Cardiac muscle cell (in vitro differentiated cells and primary cell): ENCODE data around the gene SARNP. TPM values are rescaled to one million over a fixed set of nuclear protein-coding genes. Genes with fewer than 3 reads are reported as not detected.
A peak's percentile ranks its signal among the peaks of the same experiment; 100 is the strongest.

ENCODE experiments used
- DNase-seq, 2 donors: peaks; one replicate each; pipeline versions ENCODE4 v3.0.0 to v3.0.0-alpha.2; 2010 to 2017; ENCODE audit warnings: low read depth in 1 of 2, low spot score in 1 of 2
- H3K27ac ChIP-seq: fragments of 200-600 bp; sonication (generic); 2 replicates; pipeline ENCODE4 v1.5.1; 2016
- H3K27me3 ChIP-seq: fragments of 200-600 bp; sonication (generic); 2 replicates; pipeline ENCODE4 v1.6.0; 2016; ENCODE audit warnings: control low read depth
- H3K36me3 ChIP-seq: fragments of 200-600 bp; sonication (generic); 2 replicates; pipeline ENCODE4 v1.5.1; 2016; ENCODE audit warnings: control low read depth
- H3K4me1 ChIP-seq: fragments of 200-600 bp; sonication (generic); 2 replicates; pipeline ENCODE4 v1.8.1; 2017; ENCODE audit warnings: low read depth, mild to moderate bottlenecking, mixed run types
- H3K4me3 ChIP-seq: fragments of 200-600 bp; sonication (generic); 2 replicates; pipeline ENCODE4 v1.5.1; 2016; ENCODE audit warnings: mild to moderate bottlenecking
- H3K9me3 ChIP-seq: fragments of 200-600 bp; sonication (generic); 2 replicates; pipeline ENCODE4 v1.5.1; 2017; ENCODE audit warnings: low read depth, mild to moderate bottlenecking, control low read depth
- polyA plus RNA-seq: library from polyadenylated mRNA; unstranded; fragments of >200 nt; fragmentation: Nextera tagmentation; extraction: Ambion mirVana; gene quantifications from 2 replicates; pipeline ENCODE4 v1.2.1, GENCODE V29; 2016
- total RNA-seq: library from RNA; depleted of rRNA; stranded (reverse); fragments of >200 nt; gene quantifications from 2 replicates; pipeline ENCODE4 v1.2.3, GENCODE V29; 2016
- TF ChIP-seq, protein P1 (sequence below): IDR thresholded peaks from 2 replicates; pipeline ENCODE4 v1.5.1; 2012; ENCODE audit warnings: low read depth, mild to moderate bottlenecking, low read length

SARNP gene
- total and polyA plus RNA-seq, 2 experiments from 2014 or later, result 197 to 236 TPM

DNA sequence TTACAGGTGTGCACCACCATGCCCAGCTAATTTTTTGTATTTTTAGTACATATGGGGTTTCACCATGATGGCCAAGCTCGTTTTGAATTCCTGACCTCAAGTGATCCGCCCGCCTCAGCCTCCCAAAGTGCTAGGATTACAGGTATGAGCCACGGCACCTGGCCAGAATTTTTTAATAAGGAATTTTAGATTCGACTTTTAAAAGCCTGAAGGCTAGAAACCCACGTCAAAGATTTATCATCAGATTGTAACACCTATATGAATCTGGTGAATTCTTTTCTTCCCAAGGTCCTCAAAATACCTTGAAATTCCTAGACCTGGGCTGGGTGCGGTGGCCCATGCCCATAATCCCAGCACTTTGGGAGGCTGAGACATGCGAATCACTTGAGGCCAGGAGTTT is 43.9 kb upstream of the SARNP start:
- H3K27me3 ChIP-seq, result no peaks in the 10 kb centered on the region
- H3K36me3 ChIP-seq, result no peaks in the 10 kb centered on the region
- H3K27ac ChIP-seq, result no peak overlapping the region
- H3K4me3 ChIP-seq, result no peak overlapping the region
- TF ChIP-seq, protein P1, sequence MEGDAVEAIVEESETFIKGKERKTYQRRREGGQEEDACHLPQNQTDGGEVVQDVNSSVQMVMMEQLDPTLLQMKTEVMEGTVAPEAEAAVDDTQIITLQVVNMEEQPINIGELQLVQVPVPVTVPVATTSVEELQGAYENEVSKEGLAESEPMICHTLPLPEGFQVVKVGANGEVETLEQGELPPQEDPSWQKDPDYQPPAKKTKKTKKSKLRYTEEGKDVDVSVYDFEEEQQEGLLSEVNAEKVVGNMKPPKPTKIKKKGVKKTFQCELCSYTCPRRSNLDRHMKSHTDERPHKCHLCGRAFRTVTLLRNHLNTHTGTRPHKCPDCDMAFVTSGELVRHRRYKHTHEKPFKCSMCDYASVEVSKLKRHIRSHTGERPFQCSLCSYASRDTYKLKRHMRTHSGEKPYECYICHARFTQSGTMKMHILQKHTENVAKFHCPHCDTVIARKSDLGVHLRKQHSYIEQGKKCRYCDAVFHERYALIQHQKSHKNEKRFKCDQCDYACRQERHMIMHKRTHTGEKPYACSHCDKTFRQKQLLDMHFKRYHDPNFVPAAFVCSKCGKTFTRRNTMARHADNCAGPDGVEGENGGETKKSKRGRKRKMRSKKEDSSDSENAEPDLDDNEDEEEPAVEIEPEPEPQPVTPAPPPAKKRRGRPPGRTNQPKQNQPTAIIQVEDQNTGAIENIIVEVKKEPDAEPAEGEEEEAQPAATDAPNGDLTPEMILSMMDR, result no peak
- H3K4me1 ChIP-seq, result no peaks in the 10 kb centered on the region
- no peaks in the 10 kb centered on the region for H3K9me3 ChIP-seq
- DNase-seq, result no peak

DNA sequence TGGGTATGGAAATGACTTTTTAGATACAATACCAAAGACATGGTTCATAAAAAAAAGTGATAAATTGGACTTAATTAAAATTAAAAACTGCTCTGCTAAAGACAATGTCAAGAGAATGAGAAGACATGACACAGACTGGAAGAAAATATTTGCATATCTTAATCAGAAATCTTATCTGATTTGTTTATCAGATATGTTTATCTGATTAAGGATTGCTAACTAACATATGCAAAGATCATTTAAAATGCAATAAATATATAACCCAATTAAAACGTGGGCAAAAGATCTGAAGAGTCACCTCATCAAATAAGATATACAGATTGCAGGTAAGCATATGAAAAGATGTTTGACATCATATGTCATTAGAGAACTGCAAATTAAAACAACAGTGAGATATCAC is 35.2 kb upstream of the SARNP start:
- no peaks in the 10 kb centered on the region for H3K4me1 ChIP-seq
- DNase-seq, result no peak
- H3K27ac ChIP-seq, result no peak overlapping the region
- H3K9me3 ChIP-seq, result no peaks in the 10 kb centered on the region
- no peaks in the 10 kb centered on the region for H3K36me3 ChIP-seq
- TF ChIP-seq, protein P1, result no peak
- no peaks in the 10 kb centered on the region for H3K27me3 ChIP-seq
- H3K4me3 ChIP-seq, result no peak overlapping the region

DNA sequence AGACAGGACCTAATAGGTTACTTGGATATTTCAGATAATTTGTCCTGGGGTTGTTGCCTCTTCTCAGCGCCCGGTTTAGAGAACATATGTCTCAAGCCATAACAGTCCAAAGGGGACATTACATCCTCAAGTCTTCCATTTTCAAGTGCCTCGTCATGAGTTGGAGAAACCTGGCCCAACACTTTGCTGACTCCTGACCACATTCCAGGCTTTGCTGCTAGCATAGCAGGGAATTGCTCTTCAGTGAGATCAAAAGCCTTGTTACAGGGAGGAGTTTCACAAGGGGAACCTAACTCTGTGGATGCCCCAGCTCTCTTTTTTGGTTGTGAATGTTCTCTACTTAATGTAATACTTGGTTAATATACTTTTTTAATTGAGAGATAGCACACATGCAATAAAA is 33.4 kb upstream of the SARNP start:
- H3K27me3 ChIP-seq, result no peaks in the 10 kb centered on the region
- H3K4me3 ChIP-seq, result no peak overlapping the region
- H3K9me3 ChIP-seq, result no peaks in the 10 kb centered on the region
- no peaks in the 10 kb centered on the region for H3K36me3 ChIP-seq
- H3K4me1 ChIP-seq, result no peaks in the 10 kb centered on the region
- TF ChIP-seq, protein P1, result no peak
- DNase-seq, result peak; percentile 23 to 50
- no peak overlapping the region for H3K27ac ChIP-seq

DNA sequence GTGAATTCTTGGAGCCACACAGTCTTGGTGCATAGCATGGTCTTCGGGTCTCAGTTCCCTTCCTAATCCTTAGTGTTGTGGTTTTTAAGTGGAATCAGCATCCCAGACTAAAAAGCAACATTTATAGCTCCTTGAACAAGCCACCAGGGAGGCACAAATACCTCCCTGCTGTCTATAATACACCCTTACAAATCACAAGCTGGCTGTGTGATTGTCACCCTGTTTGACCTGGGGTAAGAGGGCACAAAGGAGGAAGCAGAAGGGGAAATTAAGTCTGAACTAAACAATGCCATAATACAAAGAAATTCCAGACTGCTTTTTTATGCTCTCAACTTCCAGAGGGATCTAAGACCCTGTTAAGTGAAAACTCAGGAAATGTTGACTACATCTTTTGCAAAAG is 32.9 kb upstream of the SARNP start:
- H3K27ac ChIP-seq, result no peak overlapping the region

DNA sequence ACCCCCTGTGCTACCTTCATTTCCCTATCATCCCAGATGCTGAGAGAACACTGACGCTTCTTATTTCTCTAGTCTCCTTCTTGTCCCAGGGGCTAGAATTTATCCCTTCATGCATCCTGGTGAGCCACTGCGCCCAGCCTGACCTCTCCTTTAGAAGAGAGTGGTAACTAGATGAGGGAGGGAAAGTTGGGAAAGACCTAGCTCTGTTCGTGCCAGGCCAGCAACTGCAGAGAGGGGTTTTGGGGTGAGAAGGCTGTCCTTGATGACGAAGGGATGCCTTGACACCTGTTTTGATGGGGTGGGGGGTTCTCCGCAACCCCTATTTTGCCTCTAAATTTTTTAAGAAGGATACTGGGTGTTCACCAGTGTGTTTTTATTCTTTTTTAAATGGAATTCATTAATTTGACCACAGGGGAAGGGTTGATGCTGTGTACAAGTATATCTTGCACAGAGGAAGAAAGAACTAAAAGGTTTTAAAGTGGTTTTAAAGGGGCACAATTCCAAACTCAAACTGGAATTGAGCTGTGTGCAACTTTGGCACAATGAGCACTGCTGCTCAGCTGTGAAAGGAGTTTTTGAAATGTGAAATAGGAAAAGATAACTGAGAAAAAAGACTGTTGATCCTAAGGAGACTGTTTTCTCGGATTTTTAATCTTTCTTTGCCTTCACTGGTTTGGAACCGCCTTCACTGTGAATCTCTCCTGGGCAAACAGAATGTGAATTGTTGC is 32.3 kb upstream of the SARNP start:
- TF ChIP-seq, protein P1, result no peak
- H3K27ac ChIP-seq, result no peak overlapping the region
- peak in 1 of 2 donors; percentile 34 for DNase-seq
- no peaks in the 10 kb centered on the region for H3K9me3 ChIP-seq
- H3K27me3 ChIP-seq, result no peaks in the 10 kb centered on the region
- H3K4me3 ChIP-seq, result no peak overlapping the region
- no peaks in the 10 kb centered on the region for H3K4me1 ChIP-seq
- no peaks in the 10 kb centered on the region for H3K36me3 ChIP-seq

More for the DNA sequence above, 32.9 kb upstream of the SARNP start:
- Histone ChIP-seq H3K9me3 (no peaks in the 10 kb centered on the region), H3K4me1 (no peaks in the 10 kb centered on the region), H3K36me3 (no peaks in the 10 kb centered on the region), H3K27me3 (no peaks in the 10 kb centered on the region), H3K4me3 (no peak overlapping the region)
- TF ChIP-seq, protein P1, result no peak
- DNase-seq, result no peak
